ENCODE measurements around the gene GATA5. TPM values are rescaled to one million over a fixed set of nuclear protein-coding genes. Genes with fewer than 3 reads are reported as not detected.

Gene GATA5
- total RNA-seq, 1 experiment from 2014 or later, result 1.4 TPM

- TF ChIP-seq STAT6 (CRISPR knock-in tag; conservative IDR thresholded peaks at IDR 0.05; ENCODE audit: low read depth) (no peak), ZNF423 (CRISPR knock-in tag; IDR thresholded peaks at IDR 0.05) (no peak), TEAD4 (CRISPR knock-in tag; IDR thresholded peaks at IDR 0.05) (no peak), RORB (CRISPR knock-in tag; IDR thresholded peaks at IDR 0.05) (no peak), ZNF317 (CRISPR knock-in tag; IDR thresholded peaks at IDR 0.05; ENCODE audit: borderline replicate concordance, low read depth) (no peak)
- Mint-ChIP-seq H3K27ac (no peak overlapping the region), H3K4me1 (no peaks in the 10 kb centered on the region), H3K27me3 (ENCODE audit: low read depth) (no peaks in the 10 kb centered on the region), H3K36me3 (no peaks in the 10 kb centered on the region), H3K4me3 (no peak overlapping the region), H3K9me3 (peaks cover 7% of the 10 kb centered on the region)
- no peak for DNase-seq (ENCODE audit: low spot score)
- POLR2A ChIA-PET, result no interaction called here
- CTCF ChIA-PET, result interaction anchor here (0.5 to 1.8 kb wide), 9 partner anchors 44 to 194 kb away, joined by 3 to 6 read pairs (median 4); partner anchors contain the start of gene RPS21
- no peak for ATAC-seq
Observed at GRCh38 chr20:62505337-62506045, 29.7 kb upstream of the GATA5 start.

- no peaks in the 10 kb centered on the region for H3K36me3 Mint-ChIP-seq
- H3K4me1 Mint-ChIP-seq, result no peaks in the 10 kb centered on the region
- H3K9me3 Mint-ChIP-seq, result peaks cover 7% of the 10 kb centered on the region
- peaks cover 4% of the 10 kb centered on the region; the same call in 1 of the 2 replicates for H3K27me3 Mint-ChIP-seq (ENCODE audit: low read depth)
- no peak overlapping the region for H3K4me3 Mint-ChIP-seq
- POLR2A ChIA-PET, result no interaction called here
- CTCF ChIA-PET, result interaction anchor here (1.1 kb wide), 1 partner anchor 38 kb away, joined by 3 read pairs; no protein-coding TSS in a partner anchor
- DNase-seq (ENCODE audit: low spot score) (no peak), ATAC-seq (no peak)
- TF ChIP-seq, protein P1, sequence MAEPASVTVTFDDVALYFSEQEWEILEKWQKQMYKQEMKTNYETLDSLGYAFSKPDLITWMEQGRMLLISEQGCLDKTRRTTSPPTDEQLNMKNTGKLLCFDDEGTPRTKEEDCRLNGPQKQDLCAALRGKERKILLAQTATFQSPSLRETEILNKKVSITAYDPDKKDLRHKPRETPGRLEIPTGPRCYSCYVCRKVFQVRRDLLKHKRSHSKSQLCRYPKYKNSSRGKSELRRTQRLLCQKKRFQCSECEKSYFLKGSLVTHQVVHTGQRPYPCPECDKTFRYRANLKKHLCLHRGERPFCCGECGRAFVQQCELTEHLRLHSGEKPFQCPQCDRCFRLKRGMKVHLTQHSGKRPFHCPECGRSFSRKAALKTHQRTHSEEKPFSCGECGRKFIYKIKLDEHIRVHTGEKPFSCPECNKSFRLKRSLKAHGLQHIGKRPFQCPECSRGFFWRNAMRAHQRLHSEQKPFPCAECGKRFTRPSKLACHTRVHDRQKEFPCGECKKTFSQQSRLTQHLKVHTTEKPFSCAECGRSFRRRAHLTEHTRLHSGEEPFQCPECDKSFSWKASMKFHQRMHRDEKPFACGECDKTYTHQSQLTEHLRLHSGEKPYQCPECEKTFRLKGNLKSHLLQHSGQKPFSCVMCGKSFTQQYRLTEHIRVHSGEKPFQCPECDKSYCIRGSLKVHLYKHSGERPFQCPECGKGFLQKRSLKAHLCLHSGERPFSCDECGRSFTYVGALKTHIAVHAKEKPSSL (CRISPR knock-in tag; conservative IDR thresholded peaks at IDR 0.05), result no peak
- no peak for TF ChIP-seq EMX1 (CRISPR knock-in tag; IDR thresholded peaks at IDR 0.05)
- TF ChIP-seq CBFB (CRISPR knock-in tag; IDR thresholded peaks at IDR 0.05; ENCODE audit: low read depth), result no peak
- TF ChIP-seq ERG (CRISPR knock-in tag; IDR thresholded peaks at IDR 0.05), result no peak
- TF ChIP-seq, protein P2, sequence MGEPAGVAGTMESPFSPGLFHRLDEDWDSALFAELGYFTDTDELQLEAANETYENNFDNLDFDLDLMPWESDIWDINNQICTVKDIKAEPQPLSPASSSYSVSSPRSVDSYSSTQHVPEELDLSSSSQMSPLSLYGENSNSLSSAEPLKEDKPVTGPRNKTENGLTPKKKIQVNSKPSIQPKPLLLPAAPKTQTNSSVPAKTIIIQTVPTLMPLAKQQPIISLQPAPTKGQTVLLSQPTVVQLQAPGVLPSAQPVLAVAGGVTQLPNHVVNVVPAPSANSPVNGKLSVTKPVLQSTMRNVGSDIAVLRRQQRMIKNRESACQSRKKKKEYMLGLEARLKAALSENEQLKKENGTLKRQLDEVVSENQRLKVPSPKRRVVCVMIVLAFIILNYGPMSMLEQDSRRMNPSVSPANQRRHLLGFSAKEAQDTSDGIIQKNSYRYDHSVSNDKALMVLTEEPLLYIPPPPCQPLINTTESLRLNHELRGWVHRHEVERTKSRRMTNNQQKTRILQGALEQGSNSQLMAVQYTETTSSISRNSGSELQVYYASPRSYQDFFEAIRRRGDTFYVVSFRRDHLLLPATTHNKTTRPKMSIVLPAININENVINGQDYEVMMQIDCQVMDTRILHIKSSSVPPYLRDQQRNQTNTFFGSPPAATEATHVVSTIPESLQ (CRISPR knock-in tag; IDR thresholded peaks at IDR 0.05), result no peak
- TF ChIP-seq TCF7 (CRISPR knock-in tag; IDR thresholded peaks at IDR 0.05; ENCODE audit: low read depth), result no peak
- TF ChIP-seq, protein P3, sequence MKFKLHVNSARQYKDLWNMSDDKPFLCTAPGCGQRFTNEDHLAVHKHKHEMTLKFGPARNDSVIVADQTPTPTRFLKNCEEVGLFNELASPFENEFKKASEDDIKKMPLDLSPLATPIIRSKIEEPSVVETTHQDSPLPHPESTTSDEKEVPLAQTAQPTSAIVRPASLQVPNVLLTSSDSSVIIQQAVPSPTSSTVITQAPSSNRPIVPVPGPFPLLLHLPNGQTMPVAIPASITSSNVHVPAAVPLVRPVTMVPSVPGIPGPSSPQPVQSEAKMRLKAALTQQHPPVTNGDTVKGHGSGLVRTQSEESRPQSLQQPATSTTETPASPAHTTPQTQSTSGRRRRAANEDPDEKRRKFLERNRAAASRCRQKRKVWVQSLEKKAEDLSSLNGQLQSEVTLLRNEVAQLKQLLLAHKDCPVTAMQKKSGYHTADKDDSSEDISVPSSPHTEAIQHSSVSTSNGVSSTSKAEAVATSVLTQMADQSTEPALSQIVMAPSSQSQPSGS (CRISPR knock-in tag; IDR thresholded peaks at IDR 0.05; ENCODE audit: borderline replicate concordance, low read depth), result no peak
- no peak for TF ChIP-seq RORB (CRISPR knock-in tag; IDR thresholded peaks at IDR 0.05)
- TF ChIP-seq E2F4 (CRISPR knock-in tag; IDR thresholded peaks at IDR 0.05; ENCODE audit: borderline replicate concordance, low read depth), result no peak
- H3K27ac Mint-ChIP-seq, result no peak overlapping the region
Observed at GRCh38 chr20:62504323-62504722, 28.5 kb upstream of the GATA5 start.

All from WTC11 (cell line).